Liver (tissue), 9 donors: ENCODE data around the gene ASCC1. TPM values are rescaled to one million over a fixed set of nuclear protein-coding genes. Genes with fewer than 3 reads are reported as not detected.

Source experiments
- DNase-seq: peaks from one replicate; pipeline ENCODE4 v3.0.0-alpha.2; 2017; ENCODE audit warnings: low spot score
- H3K27ac ChIP-seq, 2 donors: one replicate each; pipeline ENCODE4 v1.7.0; 2013; ENCODE audit warnings: inconsistent platforms in 2 of 2, low read length in 2 of 2, control low read depth in 1 of 2, low read depth in 1 of 2, mild to moderate bottlenecking in 1 of 2
- H3K27me3 ChIP-seq, 4 donors: one replicate each; pipeline versions ENCODE4 v1.6.1 to v1.7.0; 2013; ENCODE audit warnings: low read length in 3 of 4, inconsistent platforms in 1 of 4, mild to moderate bottlenecking in 1 of 4, moderate library complexity in 1 of 4; ENCODE audit not compliant: control insufficient read depth in 4 of 4, insufficient read depth in 4 of 4
- H3K36me3 ChIP-seq, 4 donors: one replicate each; pipeline versions ENCODE4 v1.6.1 to v1.7.0; 2013; ENCODE audit warnings: low read length in 3 of 4, mild to moderate bottlenecking in 3 of 4, low read depth in 1 of 4, moderate library complexity in 1 of 4; ENCODE audit not compliant: control insufficient read depth in 4 of 4, insufficient read depth in 3 of 4
- H3K4me1 ChIP-seq, 4 donors: one replicate each; pipeline versions ENCODE4 v1.6.1 to v1.7.0; 2013; ENCODE audit warnings: low read length in 3 of 4, mild to moderate bottlenecking in 3 of 4, moderate library complexity in 1 of 4; ENCODE audit not compliant: control insufficient read depth in 4 of 4, insufficient read depth in 4 of 4
- H3K4me3 ChIP-seq, 3 donors: one replicate each; pipeline versions ENCODE4 v1.6.1 to v1.7.0; 2013; ENCODE audit warnings: low read length in 3 of 3, control low read depth in 1 of 3, low read depth in 1 of 3, mild to moderate bottlenecking in 1 of 3
- H3K9ac ChIP-seq, 2 donors: one replicate each; pipeline ENCODE4 v1.7.0; 2013; ENCODE audit warnings: low read length in 2 of 2, mild to moderate bottlenecking in 2 of 2, moderate library complexity in 2 of 2, control low read depth in 1 of 2, low read depth in 1 of 2
- H3K9me3 ChIP-seq, 4 donors: one replicate each; pipeline versions ENCODE4 v1.6.1 to v1.7.0; 2013; ENCODE audit warnings: low read length in 3 of 4; ENCODE audit not compliant: control insufficient read depth in 4 of 4
- ATF3 ChIP-seq: IDR thresholded peaks from 2 replicates; pipeline ENCODE4 v1.6.1; 2016; ENCODE audit warnings: antibody characterized with exemption
- EGR1 ChIP-seq, 2 donors: IDR thresholded peaks; 2 replicates each; pipeline ENCODE4 v1.6.1; 2016 to 2018; ENCODE audit warnings: antibody characterized with exemption in 2 of 2, low read depth in 2 of 2
- FOXA1 ChIP-seq: IDR thresholded peaks from 2 replicates; pipeline ENCODE4 v1.6.1; 2016; ENCODE audit warnings: antibody characterized with exemption
- FOXA2 ChIP-seq: IDR thresholded peaks from 2 replicates; pipeline ENCODE4 v1.6.1; 2016; ENCODE audit warnings: antibody characterized with exemption
- HNF4A ChIP-seq, 2 donors: conservative IDR thresholded peaks; 2 replicates each; pipeline ENCODE4 v1.6.1; 2016; ENCODE audit warnings: antibody characterized with exemption in 2 of 2, mild to moderate bottlenecking in 2 of 2
- HNF4G ChIP-seq: IDR thresholded peaks from 2 replicates; pipeline ENCODE4 v1.6.1; 2016; ENCODE audit warnings: antibody characterized with exemption
- JUND ChIP-seq, 2 donors: IDR thresholded peaks; 2 replicates each; pipeline ENCODE4 v1.6.1; 2016; ENCODE audit warnings: antibody characterized with exemption in 2 of 2
- MAX ChIP-seq: IDR thresholded peaks from 2 replicates; pipeline ENCODE4 v1.6.1; 2016; ENCODE audit warnings: antibody characterized with exemption
- NR2F2 ChIP-seq: IDR thresholded peaks from 2 replicates; pipeline ENCODE4 v1.6.1; 2016; ENCODE audit warnings: antibody characterized with exemption
- RAD21 ChIP-seq, 2 donors: IDR thresholded peaks; 2 replicates each; pipeline ENCODE4 v1.6.1; 2016; ENCODE audit warnings: antibody characterized with exemption in 2 of 2, mild to moderate bottlenecking in 2 of 2
- REST ChIP-seq: IDR thresholded peaks from 2 replicates; pipeline ENCODE4 v1.6.1; 2016; ENCODE audit warnings: antibody characterized with exemption, mild to moderate bottlenecking
- SP1 ChIP-seq: IDR thresholded peaks from 2 replicates; pipeline ENCODE4 v1.6.1; 2018; ENCODE audit warnings: antibody characterized with exemption, mild to moderate bottlenecking
- TAF1 ChIP-seq: conservative IDR thresholded peaks from 2 replicates; pipeline ENCODE4 v1.6.1; 2016; ENCODE audit warnings: antibody characterized with exemption, mild to moderate bottlenecking
- YY1 ChIP-seq: IDR thresholded peaks from 2 replicates; pipeline ENCODE4 v1.6.1; 2016; ENCODE audit warnings: antibody characterized with exemption, mild to moderate bottlenecking
- WGBS: extraction: QIAGEN DNeasy Blood & Tissue Kit; methylation state at CpG from one replicate; pipeline ENCODE4 v1.1.7; 2013; 5-methylcytosine and 5-hydroxymethylcytosine counted together
- polyA plus RNA-seq, 2 donors: library from polyadenylated mRNA; stranded (reverse) in 1 of 2; unstranded in 1 of 2; fragments of 200-250 nt in 1 of 2; fragments of >200 nt in 1 of 2; fragmentation: Nextera tagmentation in 1 of 2; extraction: Ambion mirVana in 1 of 2; gene quantifications; one replicate each; pipeline versions ENCODE4 v1.2.1 to v1.2.3, GENCODE V29; 2013 to 2015
- total RNA-seq, 2 donors: library from RNA; depleted of rRNA; stranded (reverse); fragments of >200 nt; gene quantifications; one replicate each; pipeline ENCODE4 v1.2.3, GENCODE V29; 2014
- TF ChIP-seq, protein P1 (sequence below): IDR thresholded peaks from 2 replicates; pipeline ENCODE4 v1.6.1; 2016; ENCODE audit warnings: antibody characterized with exemption
- TF ChIP-seq, protein P2 (sequence below): fragments of 150-350 bp; IDR thresholded peaks from 2 replicates; pipeline ENCODE4 v1.5.1; 2017; ENCODE audit warnings: improper control_type of control experiment, low read depth, low read length; ENCODE audit not compliant: missing input control
- donor health status: healthy.
- donor health status: healthy.
- donor health status: healthy.
- donor health status: healthy.
- donor health status: healthy.

ASCC1 gene
- total and polyA plus RNA-seq, 4 donors, result 6.9 to 13.9 (median 10.2) TPM

GRCh38 chr10:72133517-72133916, 82.6 kb downstream of the ASCC1 start:
- Histone ChIP-seq H3K27ac (no peak overlapping the region), H3K36me3 (peaks cover 0 to 2% (median 0%) of the 10 kb centered on the region in 4 donors), H3K4me3 (no peak overlapping the region), H3K4me1 (no peaks in the 10 kb centered on the region), H3K27me3 (no peaks in the 10 kb centered on the region), H3K9me3 (no peaks in the 10 kb centered on the region), H3K9ac (no peak overlapping the region)
- DNase-seq, result no peak
- TF ChIP-seq FOXA2 (no peak), RAD21 (IDR thresholded peaks at IDR 0.05) (no peak), HNF4G (no peak), MAX (no peak), YY1 (no peak), FOXA1 (no peak), REST (no peak), TAF1 (no peak), ATF3 (no peak), JUND (IDR thresholded peaks at IDR 0.05) (no peak), NR2F2 (no peak), EGR1 (IDR thresholded peaks at IDR 0.05; ENCODE audit: low read depth in 2 of 2) (no peak), SP1 (no peak)
- TF ChIP-seq, protein P1, sequence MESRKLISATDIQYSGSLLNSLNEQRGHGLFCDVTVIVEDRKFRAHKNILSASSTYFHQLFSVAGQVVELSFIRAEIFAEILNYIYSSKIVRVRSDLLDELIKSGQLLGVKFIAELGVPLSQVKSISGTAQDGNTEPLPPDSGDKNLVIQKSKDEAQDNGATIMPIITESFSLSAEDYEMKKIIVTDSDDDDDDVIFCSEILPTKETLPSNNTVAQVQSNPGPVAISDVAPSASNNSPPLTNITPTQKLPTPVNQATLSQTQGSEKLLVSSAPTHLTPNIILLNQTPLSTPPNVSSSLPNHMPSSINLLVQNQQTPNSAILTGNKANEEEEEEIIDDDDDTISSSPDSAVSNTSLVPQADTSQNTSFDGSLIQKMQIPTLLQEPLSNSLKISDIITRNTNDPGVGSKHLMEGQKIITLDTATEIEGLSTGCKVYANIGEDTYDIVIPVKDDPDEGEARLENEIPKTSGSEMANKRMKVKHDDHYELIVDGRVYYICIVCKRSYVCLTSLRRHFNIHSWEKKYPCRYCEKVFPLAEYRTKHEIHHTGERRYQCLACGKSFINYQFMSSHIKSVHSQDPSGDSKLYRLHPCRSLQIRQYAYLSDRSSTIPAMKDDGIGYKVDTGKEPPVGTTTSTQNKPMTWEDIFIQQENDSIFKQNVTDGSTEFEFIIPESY, result no peak
- TF ChIP-seq, protein P2, sequence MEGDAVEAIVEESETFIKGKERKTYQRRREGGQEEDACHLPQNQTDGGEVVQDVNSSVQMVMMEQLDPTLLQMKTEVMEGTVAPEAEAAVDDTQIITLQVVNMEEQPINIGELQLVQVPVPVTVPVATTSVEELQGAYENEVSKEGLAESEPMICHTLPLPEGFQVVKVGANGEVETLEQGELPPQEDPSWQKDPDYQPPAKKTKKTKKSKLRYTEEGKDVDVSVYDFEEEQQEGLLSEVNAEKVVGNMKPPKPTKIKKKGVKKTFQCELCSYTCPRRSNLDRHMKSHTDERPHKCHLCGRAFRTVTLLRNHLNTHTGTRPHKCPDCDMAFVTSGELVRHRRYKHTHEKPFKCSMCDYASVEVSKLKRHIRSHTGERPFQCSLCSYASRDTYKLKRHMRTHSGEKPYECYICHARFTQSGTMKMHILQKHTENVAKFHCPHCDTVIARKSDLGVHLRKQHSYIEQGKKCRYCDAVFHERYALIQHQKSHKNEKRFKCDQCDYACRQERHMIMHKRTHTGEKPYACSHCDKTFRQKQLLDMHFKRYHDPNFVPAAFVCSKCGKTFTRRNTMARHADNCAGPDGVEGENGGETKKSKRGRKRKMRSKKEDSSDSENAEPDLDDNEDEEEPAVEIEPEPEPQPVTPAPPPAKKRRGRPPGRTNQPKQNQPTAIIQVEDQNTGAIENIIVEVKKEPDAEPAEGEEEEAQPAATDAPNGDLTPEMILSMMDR, result no peak

GRCh38 chr10:72132854-72133253, 83.2 kb downstream of the ASCC1 start:
- H3K27ac ChIP-seq, result no peak overlapping the region
- DNase-seq, result no peak
- H3K4me1 ChIP-seq, result no peaks in the 10 kb centered on the region
- WGBS, result 90% methylated on average over 4 of the region's 4 CpGs
- peaks cover 0 to 2% (median 0%) of the 10 kb centered on the region in 4 donors for H3K36me3 ChIP-seq
- H3K27me3 ChIP-seq, result no peaks in the 10 kb centered on the region
- H3K9ac ChIP-seq, result no peak overlapping the region
- no peak overlapping the region for H3K4me3 ChIP-seq
- no peaks in the 10 kb centered on the region for H3K9me3 ChIP-seq
- TF ChIP-seq JUND (IDR thresholded peaks at IDR 0.05) (no peak), NR2F2 (no peak), REST (no peak), EGR1 (IDR thresholded peaks at IDR 0.05; ENCODE audit: low read depth in 2 of 2) (no peak), TAF1 (no peak), ATF3 (no peak), MAX (no peak), YY1 (no peak), HNF4G (no peak), SP1 (no peak), FOXA2 (no peak), HNF4A (conservative IDR thresholded peaks at IDR 0.05) (no peak)
- TF ChIP-seq, protein P2, result no peak
